NB4 (cell line): ENCODE results near the gene PLEKHD1.
"Not testable (repeated sequence)": the region's sequence is repeated elsewhere in the genome, so short reads cannot be mapped to it uniquely, and the experiment has no call there.

ENCODE experiments used
- DNase-seq: peaks from one replicate; pipeline ENCODE4 v3.0.0; 2010; ENCODE audit warnings: low read depth
- H3K4me3 ChIP-seq: one replicate; pipeline ENCODE4 v1.5.1; 2011; ENCODE audit warnings: mild to moderate bottlenecking, low read depth, low read length, moderate library complexity
- MYC ChIP-seq: IDR thresholded peaks from 2 replicates; pipeline ENCODE4 v1.6.1; 2011; ENCODE audit warnings: low read depth, low read length
- POLR2A ChIP-seq: IDR thresholded peaks from 2 replicates; pipeline ENCODE4 v1.6.1; 2011; ENCODE audit warnings: mild to moderate bottlenecking; ENCODE audit not compliant: insufficient read length; ENCODE audit errors: extremely low read depth
- TF ChIP-seq, protein P1 (sequence below): IDR thresholded peaks from 2 replicates; pipeline ENCODE4 v1.6.1; 2011; ENCODE audit warnings: low read depth, low read length
- TF ChIP-seq, protein P2 (sequence below): IDR thresholded peaks from one replicate; pipeline ENCODE4 v1.5.1; 2012; ENCODE audit warnings: low read depth, low read length

The PLEKHD1 gene

DNA sequence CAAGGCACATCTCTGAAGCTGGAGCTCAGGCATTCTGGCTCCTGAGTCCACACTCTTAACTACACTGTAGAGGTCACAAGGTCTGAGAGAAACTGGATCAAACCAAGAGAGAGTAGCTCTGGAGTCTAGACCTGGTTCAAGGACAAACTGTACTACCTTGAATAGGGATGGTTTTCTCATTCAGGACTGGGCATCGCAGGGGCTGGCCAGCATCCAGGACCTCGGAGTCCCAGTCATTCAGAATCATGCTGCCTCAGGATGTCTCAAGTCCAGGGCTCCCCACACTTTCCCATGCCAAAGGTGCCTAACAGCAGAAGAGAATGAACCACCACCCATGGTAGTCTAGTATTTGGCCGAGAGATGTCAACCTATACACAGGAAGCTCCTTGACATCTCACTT is 13.1 kb upstream of the PLEKHD1 start:
- no peak overlapping the region for H3K4me3 ChIP-seq
- TF ChIP-seq, protein P1, sequence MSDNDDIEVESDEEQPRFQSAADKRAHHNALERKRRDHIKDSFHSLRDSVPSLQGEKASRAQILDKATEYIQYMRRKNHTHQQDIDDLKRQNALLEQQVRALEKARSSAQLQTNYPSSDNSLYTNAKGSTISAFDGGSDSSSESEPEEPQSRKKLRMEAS = no peak
- no peak for TF ChIP-seq POLR2A
- TF ChIP-seq, protein P2, sequence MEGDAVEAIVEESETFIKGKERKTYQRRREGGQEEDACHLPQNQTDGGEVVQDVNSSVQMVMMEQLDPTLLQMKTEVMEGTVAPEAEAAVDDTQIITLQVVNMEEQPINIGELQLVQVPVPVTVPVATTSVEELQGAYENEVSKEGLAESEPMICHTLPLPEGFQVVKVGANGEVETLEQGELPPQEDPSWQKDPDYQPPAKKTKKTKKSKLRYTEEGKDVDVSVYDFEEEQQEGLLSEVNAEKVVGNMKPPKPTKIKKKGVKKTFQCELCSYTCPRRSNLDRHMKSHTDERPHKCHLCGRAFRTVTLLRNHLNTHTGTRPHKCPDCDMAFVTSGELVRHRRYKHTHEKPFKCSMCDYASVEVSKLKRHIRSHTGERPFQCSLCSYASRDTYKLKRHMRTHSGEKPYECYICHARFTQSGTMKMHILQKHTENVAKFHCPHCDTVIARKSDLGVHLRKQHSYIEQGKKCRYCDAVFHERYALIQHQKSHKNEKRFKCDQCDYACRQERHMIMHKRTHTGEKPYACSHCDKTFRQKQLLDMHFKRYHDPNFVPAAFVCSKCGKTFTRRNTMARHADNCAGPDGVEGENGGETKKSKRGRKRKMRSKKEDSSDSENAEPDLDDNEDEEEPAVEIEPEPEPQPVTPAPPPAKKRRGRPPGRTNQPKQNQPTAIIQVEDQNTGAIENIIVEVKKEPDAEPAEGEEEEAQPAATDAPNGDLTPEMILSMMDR = no peak
- TF ChIP-seq MYC = no peak
- no peak for DNase-seq

DNA sequence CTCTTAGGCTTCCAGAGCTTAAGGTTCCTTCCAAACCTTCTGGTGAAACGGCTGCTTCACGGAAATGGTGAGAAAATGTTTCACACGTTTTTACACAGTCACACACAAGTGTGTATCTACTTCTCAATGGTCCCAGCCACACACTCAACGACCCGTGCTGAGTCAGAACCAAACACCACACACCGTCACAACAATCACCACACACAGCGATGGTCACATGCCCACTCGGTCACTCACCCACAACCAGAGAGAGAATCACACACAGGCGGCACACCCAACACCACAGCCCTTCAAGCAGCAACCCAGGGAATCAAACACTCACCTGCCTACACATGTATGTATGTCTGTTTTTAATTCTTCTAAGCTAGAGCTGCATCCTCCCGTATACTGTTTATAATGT is 12.6 kb upstream of the PLEKHD1 start:
- DNase-seq = no peak
- H3K4me3 ChIP-seq = no peak overlapping the region
- TF ChIP-seq, protein P1 = no peak
- no peak for TF ChIP-seq MYC
- TF ChIP-seq, protein P2 = no peak
- no peak for TF ChIP-seq POLR2A

DNA sequence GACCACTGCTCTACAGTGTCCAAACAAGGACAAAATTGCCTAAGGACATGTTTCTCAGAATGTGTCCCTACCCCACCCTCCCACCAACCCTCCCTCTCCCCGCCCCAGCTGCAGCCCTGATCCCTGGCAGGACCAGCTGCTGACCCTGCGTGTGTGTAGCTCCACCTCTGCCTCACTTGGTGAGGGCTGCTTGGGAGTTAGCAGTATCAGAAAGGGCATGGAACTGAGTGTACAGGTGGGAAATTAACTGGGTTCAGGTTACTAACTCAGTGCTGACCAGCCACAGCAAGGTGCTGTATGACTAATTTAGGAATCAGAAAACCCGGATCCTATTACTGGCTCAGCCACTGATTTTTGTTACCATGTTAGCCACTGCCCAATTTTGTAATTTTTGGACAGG is 11.3 kb upstream of the PLEKHD1 start:
- TF ChIP-seq, protein P1 = no peak
- TF ChIP-seq POLR2A = no peak
- TF ChIP-seq, protein P2 = no peak
- TF ChIP-seq MYC = no peak
- no peak overlapping the region for H3K4me3 ChIP-seq
- no peak for DNase-seq

DNA sequence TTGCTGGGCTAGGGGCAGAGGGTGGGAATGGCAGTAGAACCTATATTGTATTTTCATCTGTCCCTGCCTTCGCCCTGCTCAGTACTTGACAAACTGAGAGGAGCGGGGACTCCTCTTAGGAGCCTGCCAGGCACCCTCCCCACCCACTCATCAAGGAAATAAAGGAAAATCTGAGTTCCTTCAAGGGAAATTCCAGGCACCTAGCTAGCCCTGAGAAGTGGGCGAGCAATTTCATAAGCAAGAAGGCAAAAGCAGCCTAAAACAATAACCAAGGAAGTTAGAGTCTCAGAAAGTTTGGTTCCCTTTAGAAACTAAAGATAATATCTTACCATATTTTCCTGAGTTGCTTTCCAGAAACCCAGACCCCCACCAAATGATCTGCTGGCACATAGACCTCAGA is 10.6 kb upstream of the PLEKHD1 start:
- H3K4me3 ChIP-seq = no peak overlapping the region
- DNase-seq = no peak
- TF ChIP-seq, protein P1 = no peak
- TF ChIP-seq POLR2A (no peak), MYC (no peak)
- TF ChIP-seq, protein P2 = no peak

DNA sequence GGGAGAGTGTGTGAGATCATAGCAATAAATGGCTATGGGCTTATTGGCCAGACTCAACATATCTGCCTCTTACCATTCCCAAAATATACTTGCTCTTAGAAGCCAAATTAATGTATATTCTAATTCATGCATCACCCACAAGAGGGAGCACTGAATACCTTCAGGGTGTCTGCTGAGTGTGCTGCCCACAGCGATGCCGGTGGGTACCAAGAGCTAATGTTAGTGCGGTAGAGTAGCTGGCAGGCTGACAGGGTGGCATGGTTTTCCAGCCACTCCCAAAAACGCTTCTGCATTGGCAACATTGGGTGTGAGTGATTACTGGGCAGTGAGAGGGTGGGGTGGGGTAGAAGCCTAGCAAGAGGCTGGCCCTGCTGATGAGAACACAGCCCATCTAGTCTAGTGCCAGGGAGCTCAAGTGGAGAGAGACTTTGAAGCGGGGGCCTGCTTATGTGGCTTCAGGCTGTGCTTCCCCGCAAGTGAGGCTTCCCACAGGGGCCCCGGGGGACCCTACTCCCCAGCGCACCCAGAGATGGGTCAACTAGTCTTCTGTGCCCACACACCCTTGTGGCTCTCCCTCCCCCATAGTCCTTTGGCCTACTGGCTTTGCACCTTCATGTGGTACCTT is 9.2 kb upstream of the PLEKHD1 start:
- no peak overlapping the region for H3K4me3 ChIP-seq
- DNase-seq = peak; percentile 49
- TF ChIP-seq, protein P1 = no peak
- TF ChIP-seq, protein P2 = peak; percentile 48
- TF ChIP-seq POLR2A = no peak

DNA sequence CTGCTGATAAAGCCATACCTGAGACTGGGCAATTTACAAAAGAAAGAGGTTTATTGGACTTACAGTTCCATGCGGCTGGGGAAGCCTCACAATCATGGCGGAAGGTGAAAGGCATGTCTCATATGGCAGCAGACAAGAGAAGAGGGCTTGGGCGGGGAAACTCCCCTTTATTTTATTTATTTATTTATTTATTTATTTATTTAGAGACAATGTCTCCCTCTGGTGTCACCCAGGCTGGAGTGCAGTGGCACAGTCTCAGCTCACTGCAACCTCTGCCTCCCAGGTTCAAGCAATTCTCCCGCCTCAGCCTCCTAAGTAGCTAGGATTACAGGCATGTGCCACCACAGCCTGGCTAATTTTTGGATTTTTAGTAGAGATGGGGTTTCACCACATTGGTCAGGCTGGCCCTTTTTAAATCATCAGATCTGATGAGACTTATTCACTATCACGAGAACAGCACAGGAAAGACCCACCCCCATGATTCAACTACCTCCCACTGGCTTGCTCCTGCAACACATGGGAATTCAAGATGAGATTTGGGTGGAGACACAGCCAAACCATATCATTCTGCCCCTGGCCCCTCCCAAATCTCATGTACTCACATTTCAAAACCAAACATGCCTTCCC is 7.6 kb upstream of the PLEKHD1 start:
- DNase-seq, H3K4me3 ChIP-seq: not testable (repeated sequence)

DNA sequence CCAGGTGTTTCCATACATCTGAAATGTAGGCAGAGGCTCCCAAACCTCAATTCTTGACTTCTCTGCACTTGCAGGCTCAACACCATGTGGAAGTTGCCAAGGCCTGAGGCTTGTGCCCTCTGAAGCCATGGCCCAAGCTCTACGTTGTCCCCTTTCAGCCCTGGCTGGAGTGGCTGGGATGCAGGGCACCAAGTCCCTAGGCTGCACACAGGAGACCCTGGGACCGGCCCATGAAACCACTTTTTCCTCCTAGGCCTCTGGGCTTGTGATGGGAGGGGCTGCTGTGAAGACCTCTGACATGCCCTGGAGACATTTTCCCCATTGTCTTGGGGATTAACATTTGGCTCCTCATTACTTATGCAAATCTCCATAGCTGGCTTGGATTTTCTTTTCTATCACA is 6.5 kb upstream of the PLEKHD1 start:
- not testable (repeated sequence) for H3K4me3 ChIP-seq, DNase-seq
